Mesenteric fat pad (tissue), 1 donor: ENCODE data around the gene GIMAP6. TPM values are rescaled to one million over a fixed set of nuclear protein-coding genes. Genes with fewer than 3 reads are reported as not detected.
"Not testable (repeated sequence)": the region's sequence is repeated elsewhere in the genome, so short reads cannot be mapped to it uniquely, and the experiment has no call there.

Source experiments
- DNase-seq: peaks from one replicate; pipeline ENCODE4 v3.0.0-alpha.2; 2020; ENCODE audit warnings: low spot score
- total RNA-seq: library from RNA; stranded (reverse); fragmentation: NEBNext Ultra II Directional; extraction: Animal tissue kit (Norgen Biotek cat#: 25700); gene quantifications from one replicate; pipeline ENCODE4 v1.2.1, GENCODE V29; 2021
- donor health status: DM: yes; HTN: yes; CAD: no.

Gene GIMAP6
- total RNA-seq, 1 donor from 2014 or later: 46.6 TPM

DNA sequence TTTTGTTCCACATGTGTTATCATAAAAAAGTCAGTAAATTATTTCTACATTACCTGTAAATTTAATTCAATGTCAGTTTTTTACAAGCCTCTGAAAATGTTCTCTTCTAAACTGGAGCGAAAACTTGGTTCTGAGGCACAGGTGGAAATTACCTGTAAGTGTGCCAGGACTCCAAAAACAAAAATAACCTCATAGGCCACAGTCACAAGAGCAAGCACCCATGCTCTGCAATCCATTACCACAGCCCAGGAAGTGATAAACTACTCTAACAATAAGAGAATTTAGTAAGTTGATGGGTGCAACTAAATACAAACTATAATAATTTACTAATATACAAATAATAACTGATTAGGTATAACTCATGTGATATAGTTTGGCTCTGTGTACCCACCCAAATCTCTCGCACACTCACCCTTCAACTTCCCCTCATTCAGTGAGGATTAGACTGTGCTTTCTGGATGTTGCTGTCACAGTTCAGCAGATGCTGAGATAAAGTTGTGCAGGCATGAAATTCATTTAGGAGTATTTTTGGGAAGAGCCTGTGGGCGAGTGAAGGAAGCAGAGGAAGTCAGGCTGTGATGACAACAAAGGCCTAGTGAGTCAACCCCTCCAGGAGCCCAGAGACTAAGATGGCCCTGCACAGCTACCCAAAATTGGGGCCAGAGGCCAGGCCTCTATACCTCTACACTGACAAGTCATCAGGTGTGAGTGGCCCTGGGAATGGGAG is 16.3 kb upstream of the GIMAP6 start:
- no peak for DNase-seq

DNA sequence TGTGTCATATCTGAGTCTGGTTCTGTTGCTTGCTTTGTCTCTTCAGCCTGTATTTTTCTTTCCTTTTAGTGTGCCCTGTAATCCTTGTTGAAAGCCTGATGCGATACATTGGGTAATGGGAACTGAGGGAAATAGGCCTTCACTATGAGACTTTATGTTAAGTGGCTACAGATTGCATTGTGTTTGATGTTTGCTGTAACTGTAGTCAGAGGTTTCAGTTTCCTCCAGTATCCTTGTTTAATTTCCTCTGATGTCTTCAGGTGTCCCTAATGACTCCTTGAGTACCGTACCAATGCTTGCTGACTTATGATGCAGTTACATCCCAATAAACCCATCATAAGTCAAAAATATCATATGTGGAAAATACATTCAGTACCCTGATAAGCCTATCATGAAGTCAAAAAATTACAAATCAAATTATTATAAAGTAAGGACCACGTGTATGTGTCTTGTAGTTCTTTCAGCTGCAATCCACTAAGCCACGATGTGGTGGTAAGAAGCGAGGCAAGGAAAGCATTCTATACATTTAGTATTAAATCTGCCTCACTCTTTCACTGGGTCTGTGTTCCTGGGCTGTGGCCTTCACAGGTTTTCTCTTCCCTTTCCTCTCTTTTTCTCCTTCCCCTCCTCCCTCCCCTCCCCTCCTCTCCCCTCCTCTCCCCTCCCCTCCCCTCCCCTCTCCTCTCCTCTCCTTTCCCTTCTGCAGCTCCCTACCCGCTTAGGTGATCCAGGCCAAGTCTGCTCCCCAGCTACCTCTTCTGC is 13.3 kb upstream of the GIMAP6 start:
- no peak for DNase-seq

DNA sequence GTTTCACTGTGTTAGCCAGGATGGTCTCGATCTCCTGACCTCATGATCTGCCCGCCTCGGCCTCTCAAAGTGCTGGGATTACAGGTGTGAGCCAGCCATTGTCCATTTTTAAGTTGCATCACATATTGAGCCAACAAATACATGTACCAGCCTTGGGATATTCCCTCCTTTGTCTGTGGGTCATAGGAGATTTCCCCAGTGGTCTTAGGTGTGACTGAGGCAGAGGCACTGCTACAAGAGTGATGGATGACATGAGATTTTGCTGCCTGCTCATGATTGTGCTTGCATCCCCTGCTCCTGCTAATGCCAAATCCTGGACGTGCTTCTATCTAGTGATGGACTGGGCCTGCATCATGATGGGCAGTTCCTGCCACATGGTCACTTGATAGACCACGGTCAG is 10.7 kb upstream of the GIMAP6 start:
- DNase-seq: no peak

DNA sequence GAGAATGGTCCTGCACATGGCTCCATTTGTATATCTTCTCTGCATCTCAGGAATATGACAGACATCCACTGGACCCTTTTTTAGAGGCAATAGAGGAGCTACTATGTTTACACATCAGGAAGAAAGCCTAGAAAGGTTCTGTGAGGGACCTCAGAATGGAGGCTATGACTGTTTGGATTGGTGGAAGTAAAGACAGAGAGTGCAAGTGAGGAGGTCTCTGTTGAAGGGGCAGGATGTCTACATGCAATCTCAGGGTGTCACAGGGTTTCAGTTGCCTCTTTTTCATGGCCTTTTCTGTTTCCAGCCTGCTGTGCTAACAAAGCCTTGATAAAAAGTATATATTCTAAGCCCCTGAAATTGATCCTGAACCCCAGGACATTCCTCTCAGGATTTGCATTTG is 9.7 kb upstream of the GIMAP6 start:
- no peak for DNase-seq

GRCh38 chr7:150633926-150634325 is 1.7 kb upstream of the GIMAP6 start:
- no peak for DNase-seq

GRCh38 chr7:150631084-150631826 is 930 bp downstream of the GIMAP6 start:
- DNase-seq: no peak

- DNase-seq: no peak
Measured at GRCh38 chr7:150629347-150629746, 2.8 kb downstream of the GIMAP6 start.

GRCh38 chr7:150627959-150628358 is 4.2 kb downstream of the GIMAP6 start:
- DNase-seq: no peak

DNA sequence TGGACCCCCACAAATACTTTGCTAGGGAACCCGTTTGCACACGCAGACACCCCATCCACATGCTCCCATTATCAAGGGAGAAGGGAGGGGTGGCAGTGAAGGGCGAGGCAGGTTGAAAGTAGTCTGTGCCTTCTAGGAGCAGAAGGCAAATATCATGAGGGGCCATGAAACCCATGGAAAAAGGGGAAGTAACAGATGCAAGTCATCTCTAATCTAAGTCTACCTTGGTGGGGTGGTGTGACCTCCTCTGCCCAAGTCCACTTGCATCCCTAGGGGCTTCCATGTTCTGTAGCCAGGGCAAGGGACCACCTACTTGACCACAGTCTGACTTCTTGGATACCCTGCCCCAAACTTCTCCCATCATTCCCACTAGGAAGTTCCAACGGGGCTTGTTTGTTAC is 5.5 kb downstream of the GIMAP6 start:
- no peak for DNase-seq

GRCh38 chr7:150621376-150621775 is 10.8 kb downstream of the GIMAP6 start:
- no peak for DNase-seq

GRCh38 chr7:150620617-150621371 is 11.4 kb downstream of the GIMAP6 start:
- DNase-seq: no peak

DNA sequence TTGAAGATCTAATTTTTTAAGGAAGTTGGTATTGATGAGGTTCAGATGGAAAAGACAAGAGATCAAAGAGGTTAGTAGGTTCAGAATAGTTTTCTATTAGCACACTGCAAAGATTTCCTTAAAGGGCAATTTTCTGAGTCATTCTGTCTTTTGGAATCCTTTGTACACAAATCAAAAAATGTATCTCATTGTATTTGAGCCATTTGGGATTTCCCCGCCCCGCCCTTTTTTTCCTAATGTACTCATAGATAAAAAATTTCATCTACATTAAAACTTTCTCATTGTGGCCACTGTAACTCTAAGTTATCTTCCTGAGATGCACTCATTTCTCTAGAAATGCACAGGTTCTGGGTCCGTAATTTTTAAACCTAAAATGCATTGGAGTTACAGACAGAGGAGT is 12.1 kb downstream of the GIMAP6 start:
- DNase-seq: no peak

GRCh38 chr7:150615221-150615755 is 16.9 kb downstream of the GIMAP6 start:
- not testable (repeated sequence) for DNase-seq

GRCh38 chr7:150614426-150614825 is 17.8 kb downstream of the GIMAP6 start:
- not testable (repeated sequence) for DNase-seq

GRCh38 chr7:150613880-150614279 is 18.3 kb downstream of the GIMAP6 start:
- DNase-seq: no peak

DNA sequence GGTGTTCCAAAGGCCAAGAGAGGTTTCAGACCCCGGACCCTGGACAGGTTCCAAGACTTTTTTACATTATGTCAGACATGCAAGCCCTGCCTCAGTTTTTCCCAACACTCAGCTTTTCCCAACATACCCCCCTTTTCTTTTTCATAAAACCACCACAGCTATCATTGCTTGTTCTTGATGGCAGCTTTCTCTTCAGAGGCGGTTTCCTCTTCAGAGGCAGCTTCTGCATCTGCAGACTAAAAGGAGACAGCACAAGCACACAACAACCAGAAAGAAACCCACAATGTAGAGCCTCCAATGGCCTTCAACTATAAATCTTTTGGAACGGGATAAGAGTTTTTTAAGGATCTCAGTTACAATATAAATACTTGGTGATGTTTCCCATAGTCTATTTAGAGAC is 19.3 kb downstream of the GIMAP6 start:
- DNase-seq: no peak

DNA sequence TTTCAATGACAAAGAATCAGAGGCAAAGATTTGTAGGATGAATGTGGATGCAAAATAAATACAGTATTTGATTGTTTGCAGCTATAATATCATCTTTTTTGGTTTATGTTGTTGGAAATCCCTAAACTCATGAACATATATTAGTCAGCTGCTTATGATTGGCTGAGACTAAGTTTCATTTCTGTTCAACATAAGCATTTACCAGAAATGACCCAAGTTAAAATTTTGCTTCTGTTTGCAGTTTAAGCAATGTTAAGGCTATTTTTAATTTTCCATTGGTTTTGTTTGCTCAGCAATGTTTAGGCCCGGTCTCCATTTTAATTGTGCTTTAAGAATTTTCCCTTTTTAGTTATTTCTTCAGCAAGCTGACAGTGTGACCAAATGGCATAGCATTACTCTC is 22.0 kb downstream of the GIMAP6 start:
- DNase-seq: no peak

DNA sequence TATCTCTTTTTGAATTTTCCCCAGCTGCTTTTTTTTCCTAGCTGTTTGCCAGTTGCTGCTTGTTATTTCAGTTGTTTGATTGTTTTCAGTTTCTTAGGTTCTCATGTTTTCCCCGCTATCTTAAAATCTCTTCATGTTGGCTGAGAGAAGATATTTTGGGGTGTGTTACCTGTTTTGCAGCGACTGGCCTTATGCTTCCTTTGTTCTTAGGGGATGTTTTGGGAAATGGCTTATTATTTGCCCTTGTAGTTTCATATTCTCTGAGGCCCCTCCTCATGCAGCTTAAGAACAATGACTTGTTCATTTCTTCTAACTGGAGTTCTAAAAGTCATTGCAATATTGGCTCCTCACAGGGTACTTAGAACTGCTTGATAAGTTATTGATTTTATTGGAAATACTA is 28.6 kb downstream of the GIMAP6 start:
- DNase-seq: not testable (repeated sequence)

DNA sequence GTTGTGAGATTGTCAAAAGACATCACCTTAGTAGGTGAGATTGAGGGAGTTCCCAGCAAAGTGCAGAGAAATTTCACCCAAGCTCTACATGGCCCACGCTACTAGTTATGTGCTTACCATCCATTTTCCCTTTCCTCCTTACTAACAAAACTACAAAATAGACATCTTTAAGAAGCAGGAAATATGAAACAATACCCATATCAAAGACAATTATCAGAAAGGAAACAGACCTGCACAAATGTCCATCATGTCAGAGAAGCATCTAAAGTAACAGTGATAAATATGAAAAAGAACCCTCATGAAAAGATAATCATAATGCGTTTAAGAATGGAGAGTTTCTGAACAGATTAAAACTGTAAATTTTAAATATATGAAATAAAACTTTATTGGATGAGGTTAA is 36.8 kb downstream of the GIMAP6 start:
- DNase-seq: no peak

DNA sequence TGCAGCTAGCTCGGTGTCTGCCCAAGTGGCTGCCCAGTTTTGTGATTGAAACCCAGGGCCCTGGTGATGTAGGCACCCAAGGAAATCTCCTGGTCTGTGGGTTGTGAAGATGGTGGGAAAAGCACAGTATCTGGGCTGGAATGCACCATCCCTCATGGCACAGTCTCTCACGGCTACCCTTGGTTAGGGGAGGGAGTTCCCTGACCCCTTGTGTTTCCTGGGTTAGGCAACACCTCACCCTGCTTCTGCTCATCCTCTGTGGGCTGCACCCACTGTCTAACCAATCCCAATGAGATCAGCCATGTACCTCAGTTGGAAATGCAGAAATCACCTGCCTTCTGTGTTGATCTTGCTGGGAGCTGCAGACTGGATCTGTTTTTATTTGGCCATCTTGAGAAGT is 37.4 kb downstream of the GIMAP6 start:
- no peak for DNase-seq

GRCh38 chr7:150587551-150587950 is 44.6 kb downstream of the GIMAP6 start:
- DNase-seq: no peak
